Myocyte (in vitro differentiated cells): Measurements from ENCODE around the gene HOXA3. TPM values are rescaled to one million over a fixed set of nuclear protein-coding genes. Genes with fewer than 3 reads are reported as not detected.

Experiments used
- DNase-seq: peaks from one replicate; pipeline ENCODE4 v3.0.0-alpha.2; 2012; ENCODE audit warnings: low read depth
- total RNA-seq: library from RNA; depleted of rRNA; stranded (reverse); fragments of >200 nt; gene quantifications from 2 replicates; pipeline ENCODE4 v1.2.3, GENCODE V29; 2014

Gene HOXA3
- total RNA-seq, 1 donor from 2014 or later, result 4.4 TPM

DNA sequence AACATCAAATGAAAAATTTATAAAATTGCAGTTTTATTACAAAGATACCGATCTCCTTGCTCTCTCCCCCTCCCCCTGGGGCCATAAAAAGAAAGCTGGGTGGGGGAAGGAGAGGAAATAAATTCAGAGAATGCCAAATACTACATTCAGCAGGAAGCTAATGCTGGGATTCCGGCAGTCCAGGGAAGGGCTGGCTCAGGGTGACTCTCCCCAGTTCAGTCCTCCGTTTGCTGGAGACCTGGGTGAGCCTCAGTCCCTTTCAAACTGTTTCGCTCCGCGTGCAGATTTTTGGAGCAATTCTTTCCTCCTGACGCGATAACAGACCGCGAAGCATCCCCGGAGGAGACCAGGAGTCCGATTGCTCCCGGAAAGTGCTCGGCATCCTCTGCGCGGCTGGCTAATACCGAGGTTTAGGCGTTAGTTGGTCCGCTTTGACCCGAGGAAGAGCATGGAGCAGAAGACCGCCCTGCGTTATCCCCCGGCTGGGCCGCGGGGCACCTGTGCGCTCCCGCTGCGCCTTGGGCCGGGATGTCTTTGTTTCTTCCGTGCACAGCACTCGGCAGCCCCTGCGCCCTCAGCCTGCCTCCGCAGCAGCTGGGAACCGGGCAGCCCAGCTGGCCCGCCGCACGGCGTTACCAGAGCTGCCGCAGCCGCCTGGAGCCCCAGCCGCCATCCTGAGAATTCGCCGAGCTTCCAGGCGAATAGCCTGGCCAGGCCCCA, 46.0 kb downstream of the HOXA3 start:
- peak; percentile 89 for DNase-seq

GRCh38 chr7:27105301-27106031, 46.9 kb downstream of the HOXA3 start:
- DNase-seq, result no peak

- DNase-seq, result no peak
These were observed 47.9 kb downstream of the HOXA3 start for GRCh38 chr7:27104341-27105058.

DNA sequence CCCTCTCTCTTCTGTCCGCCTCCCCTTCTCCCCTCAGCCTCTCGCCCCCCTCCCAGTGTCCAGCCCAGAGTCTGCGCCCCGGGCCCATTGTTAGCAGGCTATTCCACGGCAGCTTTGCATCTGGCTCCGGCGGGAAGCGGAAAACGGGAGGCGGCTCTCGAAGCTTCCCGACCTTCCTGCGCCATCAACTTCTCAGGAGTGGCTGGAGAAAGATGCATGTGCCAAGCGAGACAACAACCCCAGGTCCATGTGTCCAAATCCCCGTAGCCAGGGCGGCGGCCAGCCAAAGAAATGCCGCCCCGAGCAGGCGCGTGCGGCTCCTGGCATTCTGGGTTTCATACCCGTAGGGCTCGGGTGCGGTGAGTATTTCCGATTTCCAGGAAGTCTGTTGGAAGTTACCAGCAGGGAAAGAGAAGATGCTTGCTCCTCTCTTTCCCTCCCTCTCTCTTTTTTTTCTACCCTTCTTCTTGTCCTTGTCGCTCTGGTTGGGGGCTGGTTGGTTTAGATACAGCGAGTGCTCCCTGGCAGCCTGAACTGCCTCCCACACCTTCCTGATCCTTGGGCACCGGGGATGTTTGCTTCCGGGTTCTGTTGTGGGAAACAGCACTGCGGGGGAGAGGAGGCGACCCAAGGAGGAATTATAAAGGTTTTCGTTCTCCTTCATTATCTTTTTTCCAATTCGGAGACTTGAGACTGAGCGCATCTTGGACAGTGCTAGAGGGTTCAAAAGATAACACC, 48.7 kb downstream of the HOXA3 start:
- DNase-seq, result no peak

DNA sequence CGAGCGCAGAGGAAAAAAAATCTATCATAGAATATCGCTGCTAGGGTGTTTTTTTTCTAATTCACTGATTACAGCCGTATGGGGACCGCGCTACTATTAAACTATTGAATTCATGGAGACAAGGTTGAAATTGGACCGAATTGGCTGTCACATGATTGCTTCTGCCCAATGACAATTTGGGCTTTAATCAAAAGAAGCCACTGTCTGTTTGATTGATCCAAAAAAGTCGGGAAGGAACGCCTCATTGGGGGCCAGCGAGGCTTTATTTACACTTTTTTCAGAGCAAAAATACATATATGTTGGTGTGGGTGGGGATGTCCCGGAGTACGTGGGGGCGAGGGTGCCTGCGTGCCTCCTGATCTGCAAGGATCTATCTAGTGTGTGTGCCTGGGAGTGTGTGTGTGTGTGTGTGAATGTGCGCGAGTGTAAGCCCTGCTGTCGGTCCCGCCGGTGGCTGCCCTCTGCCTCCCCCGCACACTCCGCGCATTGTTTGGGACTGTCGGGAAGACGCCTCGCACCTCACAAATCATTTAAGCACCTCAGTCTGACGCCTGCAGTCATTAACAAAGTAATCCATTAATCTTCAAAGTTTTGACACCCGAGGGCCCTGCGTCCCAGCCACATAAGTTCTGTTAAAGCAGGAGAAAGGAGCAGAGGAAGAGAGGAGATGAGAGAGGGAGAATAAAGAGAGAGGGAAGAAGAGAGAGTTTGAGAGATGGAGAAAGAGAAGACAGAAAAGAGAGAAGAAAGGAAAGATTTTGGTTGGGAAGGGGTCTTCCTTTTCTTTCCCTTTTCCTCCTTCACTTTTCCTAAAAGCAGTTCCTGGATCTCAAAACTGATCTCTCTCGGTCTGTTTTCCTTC, 49.6 kb downstream of the HOXA3 start, which contains the start of gene HOXA2:
Gene HOXA2, minus strand, starts transcription at position 103 of the 862 bp plus-strand sequence. CDS start 183 bp downstream, outside the sequence.
- no peak for DNase-seq

- no peak for DNase-seq
These were observed 50.3 kb downstream of the HOXA3 start for GRCh38 chr7:27101957-27102580.

DNA sequence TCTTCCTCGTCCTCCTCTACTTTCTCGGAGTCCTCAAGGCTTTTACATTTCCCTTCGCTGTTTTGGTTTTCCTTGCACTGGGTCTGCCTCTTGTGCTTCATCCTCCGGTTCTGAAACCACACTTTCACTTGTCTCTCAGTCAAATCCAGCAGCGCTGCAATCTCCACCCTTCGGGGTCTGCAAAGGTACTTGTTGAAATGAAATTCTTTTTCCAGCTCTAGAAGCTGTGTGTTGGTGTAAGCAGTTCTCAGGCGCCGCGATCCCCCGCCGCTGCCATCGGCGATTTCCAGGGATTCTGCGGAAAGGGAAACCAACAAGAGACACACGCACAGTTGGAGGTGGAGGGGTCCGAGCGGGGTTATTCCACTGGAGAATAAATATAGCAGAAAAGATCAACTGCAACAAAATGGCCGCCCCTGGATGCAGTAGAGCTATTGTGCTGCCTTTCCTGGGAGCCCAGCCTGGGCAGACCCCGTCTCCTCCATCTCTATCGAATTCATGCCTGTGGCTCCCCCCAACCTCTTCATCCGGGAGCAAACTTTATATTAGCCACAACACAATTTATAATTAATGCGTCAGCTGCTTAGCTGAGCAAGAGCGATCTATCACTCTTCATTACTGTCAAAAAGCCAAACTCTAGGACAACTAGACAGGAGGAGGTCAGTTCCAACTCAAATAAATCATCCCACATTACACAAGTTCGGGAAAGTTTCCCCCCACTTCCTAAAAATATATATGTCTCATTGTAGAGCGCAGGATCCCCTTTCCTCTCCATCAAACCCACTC, 51.0 kb downstream of the HOXA3 start:
- no peak for DNase-seq

- DNase-seq, result no peak
These were observed 51.7 kb downstream of the HOXA3 start for GRCh38 chr7:27100694-27101170.

DNA sequence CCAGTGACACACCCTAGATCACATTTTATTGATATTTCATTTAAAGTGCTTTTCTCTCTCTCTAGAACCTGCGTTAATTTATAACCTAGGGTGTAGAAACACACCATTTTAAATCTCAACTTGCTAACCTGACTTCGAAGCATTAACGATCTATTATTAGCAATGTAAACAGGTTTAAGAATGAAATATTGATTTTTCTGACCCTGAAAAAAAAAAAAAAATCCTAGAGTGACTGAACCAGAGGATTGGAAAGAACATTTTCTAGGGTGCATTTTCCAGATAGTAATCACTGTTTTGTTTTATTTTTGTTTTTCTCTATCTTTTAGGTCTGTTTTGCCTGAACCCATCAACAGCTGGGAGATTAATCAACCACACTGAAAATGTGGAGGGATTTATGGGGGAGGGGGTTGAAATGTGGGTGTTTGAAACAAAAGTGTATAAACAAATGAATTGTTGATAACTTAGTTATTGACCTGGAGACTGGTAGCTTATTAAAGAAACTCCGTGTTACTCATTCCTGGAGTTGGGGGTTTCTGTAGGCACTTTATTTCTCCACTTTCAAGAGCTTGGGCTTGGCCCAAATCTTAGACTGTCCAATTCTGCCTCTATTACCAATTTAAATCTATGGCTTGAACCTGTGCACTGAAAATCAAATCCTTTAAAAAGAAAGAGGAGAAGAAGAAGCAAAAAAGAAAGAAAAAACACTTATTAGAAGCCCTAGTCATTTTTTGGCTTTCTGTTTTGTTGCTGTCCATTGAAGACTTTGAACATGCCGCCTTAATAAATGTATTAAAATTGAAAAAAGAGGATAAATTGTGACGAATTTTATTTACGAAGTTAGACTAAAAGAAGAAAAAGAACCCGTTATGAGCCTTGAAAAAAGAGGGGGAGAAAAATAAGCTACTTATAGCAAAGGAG, 52.7 kb downstream of the HOXA3 start:
- no peak for DNase-seq

DNA sequence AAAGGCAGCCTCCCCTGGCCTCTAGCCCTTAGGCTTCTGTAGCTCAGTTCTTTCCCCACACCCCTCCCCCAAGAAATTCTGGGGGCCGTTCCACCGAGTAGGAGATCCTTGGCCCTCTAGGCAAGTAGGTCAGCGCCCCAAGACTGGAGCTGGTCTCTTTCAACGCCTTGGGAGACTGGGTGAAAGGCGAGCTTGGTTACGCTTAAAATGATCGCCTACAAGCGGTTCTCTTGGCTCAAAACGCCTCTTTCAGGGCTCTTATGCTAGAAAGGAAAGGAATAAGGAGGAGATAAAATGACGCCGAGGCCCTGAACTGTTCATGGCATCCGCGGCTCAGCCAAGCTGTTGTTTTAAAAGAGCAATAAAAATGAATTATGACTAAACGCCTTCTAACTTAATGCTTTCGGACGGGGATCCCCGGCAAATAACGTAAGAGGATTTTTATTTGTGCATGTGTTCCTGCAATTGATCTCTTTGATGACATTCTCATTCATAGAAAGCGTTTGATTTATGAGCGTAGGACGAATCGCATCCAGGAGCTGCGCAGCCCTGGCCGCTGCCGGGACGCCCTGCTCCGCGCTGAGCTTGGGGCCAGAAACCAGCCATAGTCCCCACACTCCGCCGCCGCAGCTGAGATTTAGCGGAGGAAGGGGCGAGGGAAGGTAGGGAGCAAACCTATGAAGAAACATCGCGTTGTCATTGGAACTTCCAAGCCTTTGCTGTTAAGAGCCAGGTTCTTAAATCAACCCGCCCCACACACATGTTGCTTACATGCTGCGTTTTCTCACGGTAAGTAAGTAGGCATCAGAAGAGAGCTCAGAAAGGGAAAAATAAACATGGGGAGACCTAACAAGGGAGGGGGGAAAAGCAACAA, 53.6 kb downstream of the HOXA3 start:
- no peak for DNase-seq

- peak; percentile 71 for DNase-seq
These were observed 54.5 kb downstream of the HOXA3 start for GRCh38 chr7:27097686-27098577.

DNA sequence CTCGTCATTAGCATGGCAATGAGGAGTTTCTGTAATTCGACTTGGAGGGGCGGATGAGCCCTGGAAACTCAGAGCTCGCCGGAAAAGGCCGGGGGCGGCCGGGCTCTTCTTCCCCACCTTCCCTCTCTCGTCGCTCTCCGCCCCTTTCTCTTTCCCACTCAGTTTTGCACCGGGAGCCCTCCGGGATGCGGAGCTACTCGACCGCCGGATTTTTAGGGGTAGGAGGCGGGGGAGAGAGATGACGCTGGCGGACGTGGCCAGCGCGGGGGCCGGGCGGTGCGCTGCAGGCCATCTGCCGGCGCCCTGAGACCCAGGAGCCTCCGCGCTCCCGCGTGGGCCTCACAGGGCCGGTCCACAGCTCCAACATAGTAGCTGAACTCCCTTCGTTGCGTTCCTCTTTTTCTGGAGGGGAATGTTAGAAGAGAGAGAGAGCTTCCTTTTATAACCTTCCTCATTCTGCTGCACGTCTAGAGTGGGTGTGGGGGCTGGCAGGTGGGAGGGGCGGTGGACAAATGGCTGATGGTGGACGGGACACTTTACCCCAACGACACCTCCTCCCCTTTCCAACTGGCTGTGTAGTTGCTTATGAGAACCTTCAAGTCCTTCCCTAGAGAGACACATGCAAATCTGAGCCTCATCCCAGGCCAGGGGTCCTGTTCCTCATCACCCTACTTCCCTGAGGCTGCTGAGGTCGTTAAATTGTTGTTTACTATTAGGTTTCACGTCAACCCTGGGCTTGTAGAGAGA, 55.4 kb downstream of the HOXA3 start:
- peak; percentile 76 for DNase-seq

DNA sequence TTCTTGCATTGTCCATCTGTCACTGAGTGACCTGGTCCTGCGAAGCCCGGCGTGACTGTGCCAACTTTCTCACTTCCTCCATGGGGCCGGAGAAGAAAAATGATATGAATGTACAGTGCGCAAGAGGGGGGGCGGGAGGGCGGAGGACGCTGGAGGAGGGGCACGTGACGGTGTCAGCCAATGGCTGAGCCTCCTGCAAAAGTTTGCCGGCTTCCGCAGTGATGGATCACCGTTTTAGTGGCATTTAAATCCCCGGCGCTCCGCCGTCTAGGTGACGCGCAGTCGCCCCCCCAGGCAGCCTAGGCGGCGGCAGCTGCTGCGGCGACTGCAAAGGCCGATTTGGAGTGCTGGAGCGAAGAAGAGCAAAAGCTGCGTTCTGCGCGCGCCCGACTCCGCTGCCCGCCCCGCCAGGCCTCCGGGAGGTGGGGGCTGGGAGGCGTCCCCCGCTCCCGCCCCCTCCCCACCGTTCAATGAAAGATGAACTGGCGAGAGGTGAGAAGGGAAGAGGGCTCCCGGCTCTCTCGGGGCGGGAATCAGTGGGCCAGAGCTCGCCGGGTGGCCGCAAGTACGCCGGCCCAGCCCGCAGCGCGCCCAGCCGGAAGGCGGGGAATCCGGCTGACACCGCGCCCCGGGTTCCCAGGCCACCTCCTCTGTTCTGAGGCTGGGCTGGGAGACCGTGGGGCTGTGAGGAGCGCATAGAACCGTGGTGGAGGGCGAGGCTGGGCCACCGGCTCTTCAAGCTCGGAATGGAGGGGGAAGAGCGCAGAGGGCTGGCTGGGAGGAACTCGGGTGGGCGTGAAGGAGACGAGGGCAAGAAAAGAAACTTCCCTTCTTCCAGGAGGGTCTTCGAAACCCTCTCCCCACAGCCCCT, 56.3 kb downstream of the HOXA3 start, which contains the start of gene HOXA1:
Gene HOXA1, minus strand, starts transcription at position 104 of the 871 bp plus-strand sequence. Its CDS starts 88 bp downstream, at position 16.
- DNase-seq, result peak; percentile 96
